Activated CD4-positive, alpha-beta T cell treated with anti-CD3 and anti-CD28 coated beads, Interleukin-2, amount 50 U/mL, for 1 hour (primary cell): Measurements from ENCODE around the gene TMEM116.
"Not testable (repeated sequence)": the region's sequence is repeated elsewhere in the genome, so short reads cannot be mapped to it uniquely, and the experiment has no call there.

Source experiments
- DNase-seq: peaks from one replicate; pipeline ENCODE4 v3.0.0-alpha.2; 2020

Gene TMEM116

GRCh38 chr12:112008918-112009317 lies 4.0 kb downstream of the TMEM116 start:
- DNase-seq: no peak

- no peak for DNase-seq
These were observed 5.0 kb downstream of the TMEM116 start for GRCh38 chr12:112007945-112008344.

- DNase-seq: no peak
These were observed 7.3 kb downstream of the TMEM116 start for GRCh38 chr12:112005419-112006395.

- no peak for DNase-seq
These were observed 8.9 kb downstream of the TMEM116 start for GRCh38 chr12:112004041-112004440.

- no peak for DNase-seq
These were observed 11.4 kb downstream of the TMEM116 start for GRCh38 chr12:112001576-112001975.

- no peak for DNase-seq
These were observed 12.1 kb downstream of the TMEM116 start for GRCh38 chr12:112000820-112001219.

- not testable (repeated sequence) for DNase-seq
These were observed 13.8 kb downstream of the TMEM116 start for GRCh38 chr12:111999129-111999528.

GRCh38 chr12:111998015-111998414 lies 14.9 kb downstream of the TMEM116 start:
- DNase-seq: no peak

GRCh38 chr12:111997300-111997699 lies 15.7 kb downstream of the TMEM116 start:
- DNase-seq: no peak

GRCh38 chr12:111995782-111996480 lies 17.0 kb downstream of the TMEM116 start:
- no peak for DNase-seq

- not testable (repeated sequence) for DNase-seq
These were observed 18.5 kb downstream of the TMEM116 start for GRCh38 chr12:111994211-111995111.

- DNase-seq: no peak
These were observed 19.4 kb downstream of the TMEM116 start for GRCh38 chr12:111993292-111994150.

- no peak for DNase-seq
These were observed 20.5 kb downstream of the TMEM116 start for GRCh38 chr12:111992464-111992863.

GRCh38 chr12:111991946-111992345 lies 21.0 kb downstream of the TMEM116 start:
- no peak for DNase-seq

GRCh38 chr12:111991535-111991934 lies 21.4 kb downstream of the TMEM116 start:
- DNase-seq: no peak

- DNase-seq: no peak
These were observed 28.1 kb downstream of the TMEM116 start for GRCh38 chr12:111984820-111985219.

- no peak for DNase-seq
These were observed 31.0 kb downstream of the TMEM116 start for GRCh38 chr12:111981987-111982386.

GRCh38 chr12:111980598-111980997 lies 32.4 kb downstream of the TMEM116 start:
- DNase-seq: no peak

- no peak for DNase-seq
These were observed 34.4 kb downstream of the TMEM116 start for GRCh38 chr12:111978545-111978944.

GRCh38 chr12:111976860-111977259 lies 36.1 kb downstream of the TMEM116 start:
- DNase-seq: no peak

GRCh38 chr12:111976291-111976690 lies 36.7 kb downstream of the TMEM116 start:
- DNase-seq: no peak
